ENCODE measurements around the gene APOLD1. TPM values are rescaled to one million over a fixed set of nuclear protein-coding genes. Genes with fewer than 3 reads are reported as not detected.

APOLD1 gene
- total RNA-seq, 2 experiments from 2014 or later = 22.5 to 25.8 TPM

DNA sequence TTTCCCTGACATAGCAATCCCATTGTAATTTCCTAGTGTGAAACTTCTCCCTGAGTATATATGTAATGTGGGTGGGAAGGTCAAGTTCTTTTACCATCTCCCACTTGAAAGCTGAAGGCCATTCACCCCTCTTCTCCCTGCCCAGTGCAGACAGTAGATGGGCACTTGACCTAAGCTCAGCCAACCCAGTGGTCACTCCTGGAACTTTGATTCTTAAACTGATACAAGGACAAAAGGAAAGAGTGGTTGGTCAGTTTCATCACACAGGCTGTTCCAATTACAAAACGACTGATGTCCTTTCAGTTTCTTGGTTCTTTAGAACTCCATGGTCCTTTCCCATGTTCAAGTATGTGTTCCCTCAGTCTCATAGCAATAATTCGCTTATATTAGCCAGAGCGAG lies 8.4 kb upstream of the APOLD1 start:
- no TSS peak for BruUV-seq (replicated peaks)
- no peak for TF ChIP-seq EZH2phosphoT487 (IDR thresholded peaks at IDR 0.05; ENCODE audit: borderline replicate concordance, low read depth, low read length)
- TF ChIP-seq, protein P1, sequence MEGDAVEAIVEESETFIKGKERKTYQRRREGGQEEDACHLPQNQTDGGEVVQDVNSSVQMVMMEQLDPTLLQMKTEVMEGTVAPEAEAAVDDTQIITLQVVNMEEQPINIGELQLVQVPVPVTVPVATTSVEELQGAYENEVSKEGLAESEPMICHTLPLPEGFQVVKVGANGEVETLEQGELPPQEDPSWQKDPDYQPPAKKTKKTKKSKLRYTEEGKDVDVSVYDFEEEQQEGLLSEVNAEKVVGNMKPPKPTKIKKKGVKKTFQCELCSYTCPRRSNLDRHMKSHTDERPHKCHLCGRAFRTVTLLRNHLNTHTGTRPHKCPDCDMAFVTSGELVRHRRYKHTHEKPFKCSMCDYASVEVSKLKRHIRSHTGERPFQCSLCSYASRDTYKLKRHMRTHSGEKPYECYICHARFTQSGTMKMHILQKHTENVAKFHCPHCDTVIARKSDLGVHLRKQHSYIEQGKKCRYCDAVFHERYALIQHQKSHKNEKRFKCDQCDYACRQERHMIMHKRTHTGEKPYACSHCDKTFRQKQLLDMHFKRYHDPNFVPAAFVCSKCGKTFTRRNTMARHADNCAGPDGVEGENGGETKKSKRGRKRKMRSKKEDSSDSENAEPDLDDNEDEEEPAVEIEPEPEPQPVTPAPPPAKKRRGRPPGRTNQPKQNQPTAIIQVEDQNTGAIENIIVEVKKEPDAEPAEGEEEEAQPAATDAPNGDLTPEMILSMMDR (conservative IDR thresholded peaks at IDR 0.05; ENCODE audit: low read length) = no peak
- Histone ChIP-seq H3K4me1 (ENCODE audit: insufficient read depth, low read length, poor library complexity, severe bottlenecking) (peaks cover 16% of the 10 kb centered on the region), H3K9me3 (ENCODE audit: low read length) (no peaks in the 10 kb centered on the region), H2AFZ (ENCODE audit: low read length) (no peak overlapping the region), H3K4me2 (ENCODE audit: low read length) (no peak overlapping the region), H3K36me3 (ENCODE audit: insufficient read depth, low read length) (no peaks in the 10 kb centered on the region), H3K27ac (ENCODE audit: low read depth, low read length, poor library complexity, severe bottlenecking) (no peak overlapping the region), H3K9me2 (ENCODE audit: insufficient read depth, low read length) (no peaks in the 10 kb centered on the region), H4K20me1 (ENCODE audit: insufficient read depth, low read length) (no peaks in the 10 kb centered on the region), H3K4me3 (ENCODE audit: low read depth, low read length, poor library complexity, severe bottlenecking) (no peak overlapping the region), H3K79me2 (ENCODE audit: insufficient read depth, low read depth, low read length) (no peaks in the 10 kb centered on the region)
- intact Hi-C loops (cut with micrococcal nuclease; ENCODE audit: unreplicated experiment) = no loop called here
- ChIA-PET POLR2A (interaction anchor here (1.3 kb wide), 1 partner anchor 16 kb away, joined by 3 read pairs; no protein-coding TSS in a partner anchor), CTCF (ENCODE audit: unreplicated experiment) (no interaction called here)
- no peak for DNase-seq (ENCODE audit: low spot score)

DNA sequence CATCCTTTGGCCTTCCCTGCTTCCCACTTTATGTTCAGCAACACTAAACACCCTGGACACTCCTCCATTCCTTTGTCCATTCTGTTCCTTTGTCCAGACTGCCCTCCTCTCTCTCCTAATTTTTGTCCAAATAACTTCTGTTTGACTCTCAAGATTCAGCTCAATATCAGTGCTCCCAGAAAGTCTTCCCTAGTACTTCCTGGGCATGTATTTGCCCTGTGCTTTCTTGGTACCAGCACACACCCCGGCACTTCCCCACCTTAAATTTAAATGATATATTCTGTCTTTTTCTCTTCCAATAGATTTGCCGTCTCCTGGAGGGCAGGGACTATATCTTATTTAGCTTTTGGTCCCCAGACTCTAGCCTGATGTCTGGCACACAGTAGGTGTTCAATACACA lies 6.5 kb upstream of the APOLD1 start:
- Histone ChIP-seq H3K36me3 (ENCODE audit: insufficient read depth, low read length) (no peaks in the 10 kb centered on the region), H3K4me2 (ENCODE audit: low read length) (no peak overlapping the region), H3K9me2 (ENCODE audit: insufficient read depth, low read length) (no peaks in the 10 kb centered on the region), H3K4me3 (ENCODE audit: low read depth, low read length, poor library complexity, severe bottlenecking) (no peak overlapping the region), H4K20me1 (ENCODE audit: insufficient read depth, low read length) (no peaks in the 10 kb centered on the region), H3K9me3 (ENCODE audit: low read length) (no peaks in the 10 kb centered on the region), H3K79me2 (ENCODE audit: insufficient read depth, low read depth, low read length) (no peaks in the 10 kb centered on the region), H2AFZ (ENCODE audit: low read length) (no peak overlapping the region), H3K4me1 (ENCODE audit: insufficient read depth, low read length, poor library complexity, severe bottlenecking) (peaks cover 16% of the 10 kb centered on the region), H3K27ac (ENCODE audit: low read depth, low read length, poor library complexity, severe bottlenecking) (no peak overlapping the region)
- intact Hi-C loops (cut with micrococcal nuclease; ENCODE audit: unreplicated experiment) = no loop called here
- TF ChIP-seq, protein P1 (conservative IDR thresholded peaks at IDR 0.05; ENCODE audit: low read length) = no peak
- TF ChIP-seq EZH2phosphoT487 (IDR thresholded peaks at IDR 0.05; ENCODE audit: borderline replicate concordance, low read depth, low read length) = no peak
- ChIA-PET CTCF (ENCODE audit: unreplicated experiment) (no interaction called here), POLR2A (interaction anchor here (1.0 kb wide), 1 partner anchor 324 kb away, joined by 3 read pairs; no protein-coding TSS in a partner anchor)
- DNase-seq (ENCODE audit: low spot score) = no peak
- BruUV-seq (replicated peaks) = no TSS peak

DNA sequence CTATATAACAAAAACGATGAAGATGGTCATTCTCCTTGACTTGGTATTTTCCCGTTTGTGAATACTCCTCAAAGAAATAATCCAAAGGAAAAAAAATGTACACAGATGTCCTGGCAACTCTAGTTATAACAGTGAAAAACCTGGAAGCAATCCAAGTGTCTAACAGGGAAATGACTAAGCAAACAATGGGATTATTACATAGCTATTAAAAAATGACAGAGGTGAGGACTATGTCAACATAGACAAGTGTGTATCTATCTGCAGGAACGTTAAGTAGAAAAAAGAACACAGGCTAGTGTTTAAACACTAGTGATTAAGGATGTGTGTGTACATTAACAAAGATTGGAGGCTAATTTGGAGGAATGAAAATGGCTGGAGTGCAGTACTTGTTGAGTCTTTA lies 5.9 kb upstream of the APOLD1 start:
- Histone ChIP-seq H3K4me3 (ENCODE audit: low read depth, low read length, poor library complexity, severe bottlenecking) (no peak overlapping the region), H3K9me2 (ENCODE audit: insufficient read depth, low read length) (no peaks in the 10 kb centered on the region), H4K20me1 (ENCODE audit: insufficient read depth, low read length) (no peaks in the 10 kb centered on the region), H3K4me1 (ENCODE audit: insufficient read depth, low read length, poor library complexity, severe bottlenecking) (peaks cover 17% of the 10 kb centered on the region), H3K36me3 (ENCODE audit: insufficient read depth, low read length) (no peaks in the 10 kb centered on the region), H3K27ac (ENCODE audit: low read depth, low read length, poor library complexity, severe bottlenecking) (no peak overlapping the region), H3K79me2 (ENCODE audit: insufficient read depth, low read depth, low read length) (no peaks in the 10 kb centered on the region), H3K4me2 (ENCODE audit: low read length) (no peak overlapping the region), H3K9me3 (ENCODE audit: low read length) (no peaks in the 10 kb centered on the region), H2AFZ (ENCODE audit: low read length) (no peak overlapping the region)
- intact Hi-C loops (cut with micrococcal nuclease; ENCODE audit: unreplicated experiment) = no loop called here
- BruUV-seq (replicated peaks) = no TSS peak
- no peak for TF ChIP-seq EZH2phosphoT487 (IDR thresholded peaks at IDR 0.05; ENCODE audit: borderline replicate concordance, low read depth, low read length)
- TF ChIP-seq, protein P1 (conservative IDR thresholded peaks at IDR 0.05; ENCODE audit: low read length) = no peak
- ChIA-PET CTCF (ENCODE audit: unreplicated experiment) (no interaction called here), POLR2A (interaction anchor here (1.0 kb wide), 1 partner anchor 323 kb away, joined by 3 read pairs; no protein-coding TSS in a partner anchor)
- DNase-seq (ENCODE audit: low spot score) = no peak
